GM12878 (cell line): ENCODE results near the gene SLC8B1. TPM values are rescaled to one million over a fixed set of nuclear protein-coding genes. Genes with fewer than 3 reads are reported as not detected.

Source experiments
- ATAC-seq: fragments of 200-7000 bp; cut with Tn5 transposase; 3 replicates; pipeline ENCODE4 v1.9.1; 2020; ENCODE audit warnings: mild to moderate bottlenecking, moderate library complexity
- BruUV-seq: library from RNA; stranded (reverse); fragments of 400-500 nt; replicated peaks from 2 replicates; lab custom pipeline; 2021; lab: Mats Ljungman, UMichigan
- CTCF ChIA-PET: fragments of 300-600 bp; sonication (Branson Sonifier 250); formaldehyde crosslinking; extraction: SDS; loops from one replicate; lab custom pipeline; 2021; ENCODE audit warnings: inconsistent platforms; lab: Yijun Ruan, JAX
- POLR2A ChIA-PET: fragments of 350-600 bp; formaldehyde crosslinking; extraction: SDS; loops from one replicate; lab custom pipeline; 2021; ENCODE audit warnings: inconsistent platforms; lab: Charles Lee
- RAD21 ChIA-PET: fragments of 300-600 bp; sonication (Branson Sonifier 250); formaldehyde crosslinking; loops from one replicate; lab custom pipeline; 2023; ENCODE audit warnings: antibody characterized with exemption; ENCODE audit not compliant: unreplicated experiment; lab: Charles Lee
- SMC1A ChIA-PET: fragments of 300-600 bp; sonication (Branson Sonifier 250); formaldehyde crosslinking; loops from one replicate; lab custom pipeline; 2023; ENCODE audit not compliant: unreplicated experiment, uncharacterized antibody; lab: Charles Lee
- DNase-seq: peaks from one replicate; pipeline ENCODE4 v3.0.0-alpha.2; 2011; ENCODE audit warnings: low read depth, low spot score
- FAIRE-seq: peaks from 3 replicates; lab custom pipeline; 2011; peaks lifted over from hg19 to GRCh38; lab: Jason Lieb, UNC
- H2AFZ ChIP-seq: 2 replicates; pipeline ENCODE4 v1.6.0; 2011; ENCODE audit warnings: low read depth, low read length, control low read depth; ENCODE audit not compliant: control insufficient read depth
- H3K27ac ChIP-seq: 2 replicates; pipeline ENCODE4 v1.5.1; 2011; ENCODE audit warnings: control low read depth; ENCODE audit not compliant: control insufficient read depth, insufficient read depth
- H3K27me3 ChIP-seq, 2 experiments: replicated peaks in 1 of 2; 2 replicates each; pipeline versions ENCODE4 v1.6.0 to v1.6.1; 2011; ENCODE audit warnings: low read length in 1 of 2; ENCODE audit not compliant: control insufficient read depth in 2 of 2, insufficient read depth in 2 of 2
- H3K36me3 ChIP-seq, 2 experiments: 2 replicates each; pipeline ENCODE4 v1.5.1; 2011; ENCODE audit warnings: low read length in 1 of 2; ENCODE audit not compliant: control insufficient read depth in 2 of 2, insufficient read depth in 2 of 2
- H3K4me1 ChIP-seq: 2 replicates; pipeline ENCODE4 v1.6.1; 2011; ENCODE audit warnings: mild to moderate bottlenecking, low read length, moderate library complexity, mixed read lengths; ENCODE audit not compliant: control insufficient read depth, insufficient read depth
- H3K4me2 ChIP-seq: 2 replicates; pipeline ENCODE4 v1.6.0; 2011; ENCODE audit warnings: control low read depth; ENCODE audit not compliant: control insufficient read depth, insufficient read depth
- H3K4me3 ChIP-seq: fragments of 200-600 bp; sonication (generic); 2 replicates; pipeline ENCODE4 v1.5.1; 2016
- H3K79me2 ChIP-seq: 2 replicates; pipeline ENCODE4 v1.6.0; 2011; ENCODE audit warnings: low read length; ENCODE audit not compliant: control insufficient read depth, insufficient read depth
- H3K9ac ChIP-seq: 2 replicates; pipeline ENCODE4 v1.8.0; 2011; ENCODE audit warnings: low read length, control low read depth, mixed read lengths; ENCODE audit not compliant: control insufficient read depth, insufficient read depth
- H3K9me3 ChIP-seq: replicated peaks from 3 replicates; pipeline ENCODE4 v1.5.1; 2011; ENCODE audit warnings: mild to moderate bottlenecking, low read length; ENCODE audit not compliant: control insufficient read depth, insufficient read depth
- H4K20me1 ChIP-seq: 2 replicates; pipeline ENCODE4 v1.6.0; 2011; ENCODE audit not compliant: control insufficient read depth, insufficient read depth
- ASH2L ChIP-seq: fragments of 300-600, 200-600 bp; sonication (generic); IDR thresholded peaks from 2 replicates; pipeline ENCODE4 v1.6.1; 2017; ENCODE audit warnings: low read depth, mild to moderate bottlenecking, borderline replicate concordance
- CHD2 ChIP-seq: IDR thresholded peaks from 2 replicates; pipeline ENCODE4 v1.6.1; 2011; ENCODE audit warnings: low read depth, low read length, improper control_type of control experiment, borderline replicate concordance
- E2F4 ChIP-seq: IDR thresholded peaks from 2 replicates; pipeline ENCODE4 v1.6.1; 2012; ENCODE audit warnings: low read depth, low read length, improper control_type of control experiment
- KAT2A ChIP-seq: conservative IDR thresholded peaks from 2 replicates; pipeline ENCODE4 v1.6.1; 2011; ENCODE audit warnings: low read depth, low read length; ENCODE audit not compliant: control insufficient read depth
- SUPT20H ChIP-seq: IDR thresholded peaks from 2 replicates; pipeline ENCODE4 v1.6.1; 2011; ENCODE audit warnings: low read depth, mild to moderate bottlenecking, low read length, moderate library complexity, borderline replicate concordance; ENCODE audit not compliant: control insufficient read depth
- TAF1 ChIP-seq: IDR thresholded peaks from 2 replicates; pipeline ENCODE4 v1.6.1; 2011; ENCODE audit warnings: mild to moderate bottlenecking, low read depth, low read length, borderline replicate concordance
- TCF3 ChIP-seq: IDR thresholded peaks from 2 replicates; pipeline ENCODE4 v1.6.1; 2012; ENCODE audit warnings: low read depth, mild to moderate bottlenecking, low read length, borderline replicate concordance; ENCODE audit not compliant: insufficient read depth
- ZNF274 ChIP-seq: IDR thresholded peaks from one replicate; pipeline ENCODE4 v1.8.0; 2011; ENCODE audit not compliant: insufficient read length, insufficient read depth
- ZSCAN29 ChIP-seq: fragments of 450-650 bp; IDR thresholded peaks from 2 replicates; pipeline ENCODE4 v1.6.1; 2017; ENCODE audit warnings: mild to moderate bottlenecking, moderate library complexity
- WGBS: methylation state at CpG from one replicate; pipeline ENCODE4 v1.1.6; 2016; ENCODE audit warnings: low lambda C conversion rate; ENCODE audit not compliant: insufficient replicate concordance, insufficient coverage; ENCODE audit errors: missing lambda C conversion rate; 5-methylcytosine and 5-hydroxymethylcytosine counted together
- in situ Hi-C: fragments of 300-500 bp; cut with MboI; formaldehyde crosslinking; loops from 9 replicates; pipeline ENCODE4 v1.14.3; 2018; ENCODE audit warnings: mixed read lengths
- intact Hi-C: fragments of 100-400 bp; cut with micrococcal nuclease; formaldehyde crosslinking; loops from one replicate; pipeline ENCODE4 v1.14.2; 2022; ENCODE audit not compliant: unreplicated experiment
- polyA plus RNA-seq, 11 experiments: library from polyadenylated mRNA; depleted of rRNA in 4 of 11; unstranded in 6 of 11; stranded (reverse) in 5 of 11; fragments of >200 nt; fragmentation: Nextera tagmentation in 4 of 11; fragmentation: Illumina TruSeq in 1 of 11; extraction: Ambion mirVana in 4 of 11; extraction: Trizol in 1 of 11; gene quantifications; 1 replicate in 1 of 11; 2 replicates in 10 of 11; pipeline versions ENCODE4 v1.2.1 to v1.2.3, GENCODE V29; 2011 to 2016; ENCODE audit warnings: inconsistent platforms in 2 of 11, missing spikeins in 2 of 11, low read depth in 1 of 11
- total RNA-seq, 4 experiments: library from RNA; depleted of rRNA in 3 of 4; stranded (reverse); fragments of >200 nt in 3 of 4; fragmentation: Illumina TruSeq in 1 of 4; extraction: Trizol in 1 of 4; gene quantifications; 2 replicates each; pipeline versions ENCODE4 v1.2.1 to v1.2.3, GENCODE V29; 2013 to 2021
- TF ChIP-seq, protein P1 (sequence below): fragments of 450-650 bp; IDR thresholded peaks from 2 replicates; pipeline ENCODE4 v1.6.1; 2016; ENCODE audit warnings: mild to moderate bottlenecking
- TF ChIP-seq, protein P2 (sequence below): fragments of 450-650 bp; IDR thresholded peaks from 2 replicates; pipeline ENCODE4 v1.6.1; 2016; ENCODE audit warnings: mild to moderate bottlenecking, moderate library complexity, borderline replicate concordance
- TF ChIP-seq, protein P3 (sequence below): fragments of 150-350 bp; IDR thresholded peaks from 2 replicates; pipeline ENCODE4 v1.6.1; 2014; ENCODE audit warnings: mild to moderate bottlenecking, low read depth, low read length

Gene SLC8B1
- total and polyA plus RNA-seq, 10 of the 15 experiments (the other 5 are each of a cell fraction or from before 2014, with no cell fraction given): 0.18 to 12.3 (median 6.8) TPM

- H3K4me2 ChIP-seq: no peak overlapping the region
- H3K79me2 ChIP-seq: no peaks in the 10 kb centered on the region
- TF ChIP-seq CHD2 (no peak), ASH2L (no peak), ZNF274 (no peak), TCF3 (no peak), E2F4 (no peak), TAF1 (no peak), SUPT20H (no peak), KAT2A (no peak), ZSCAN29 (no peak)
- TF ChIP-seq, protein P1, sequence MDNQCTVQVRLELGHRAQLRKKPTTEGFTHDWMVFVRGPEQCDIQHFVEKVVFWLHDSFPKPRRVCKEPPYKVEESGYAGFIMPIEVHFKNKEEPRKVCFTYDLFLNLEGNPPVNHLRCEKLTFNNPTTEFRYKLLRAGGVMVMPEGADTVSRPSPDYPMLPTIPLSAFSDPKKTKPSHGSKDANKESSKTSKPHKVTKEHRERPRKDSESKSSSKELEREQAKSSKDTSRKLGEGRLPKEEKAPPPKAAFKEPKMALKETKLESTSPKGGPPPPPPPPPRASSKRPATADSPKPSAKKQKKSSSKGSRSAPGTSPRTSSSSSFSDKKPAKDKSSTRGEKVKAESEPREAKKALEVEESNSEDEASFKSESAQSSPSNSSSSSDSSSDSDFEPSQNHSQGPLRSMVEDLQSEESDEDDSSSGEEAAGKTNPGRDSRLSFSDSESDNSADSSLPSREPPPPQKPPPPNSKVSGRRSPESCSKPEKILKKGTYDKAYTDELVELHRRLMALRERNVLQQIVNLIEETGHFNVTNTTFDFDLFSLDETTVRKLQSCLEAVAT: no peak
- TF ChIP-seq, protein P2, sequence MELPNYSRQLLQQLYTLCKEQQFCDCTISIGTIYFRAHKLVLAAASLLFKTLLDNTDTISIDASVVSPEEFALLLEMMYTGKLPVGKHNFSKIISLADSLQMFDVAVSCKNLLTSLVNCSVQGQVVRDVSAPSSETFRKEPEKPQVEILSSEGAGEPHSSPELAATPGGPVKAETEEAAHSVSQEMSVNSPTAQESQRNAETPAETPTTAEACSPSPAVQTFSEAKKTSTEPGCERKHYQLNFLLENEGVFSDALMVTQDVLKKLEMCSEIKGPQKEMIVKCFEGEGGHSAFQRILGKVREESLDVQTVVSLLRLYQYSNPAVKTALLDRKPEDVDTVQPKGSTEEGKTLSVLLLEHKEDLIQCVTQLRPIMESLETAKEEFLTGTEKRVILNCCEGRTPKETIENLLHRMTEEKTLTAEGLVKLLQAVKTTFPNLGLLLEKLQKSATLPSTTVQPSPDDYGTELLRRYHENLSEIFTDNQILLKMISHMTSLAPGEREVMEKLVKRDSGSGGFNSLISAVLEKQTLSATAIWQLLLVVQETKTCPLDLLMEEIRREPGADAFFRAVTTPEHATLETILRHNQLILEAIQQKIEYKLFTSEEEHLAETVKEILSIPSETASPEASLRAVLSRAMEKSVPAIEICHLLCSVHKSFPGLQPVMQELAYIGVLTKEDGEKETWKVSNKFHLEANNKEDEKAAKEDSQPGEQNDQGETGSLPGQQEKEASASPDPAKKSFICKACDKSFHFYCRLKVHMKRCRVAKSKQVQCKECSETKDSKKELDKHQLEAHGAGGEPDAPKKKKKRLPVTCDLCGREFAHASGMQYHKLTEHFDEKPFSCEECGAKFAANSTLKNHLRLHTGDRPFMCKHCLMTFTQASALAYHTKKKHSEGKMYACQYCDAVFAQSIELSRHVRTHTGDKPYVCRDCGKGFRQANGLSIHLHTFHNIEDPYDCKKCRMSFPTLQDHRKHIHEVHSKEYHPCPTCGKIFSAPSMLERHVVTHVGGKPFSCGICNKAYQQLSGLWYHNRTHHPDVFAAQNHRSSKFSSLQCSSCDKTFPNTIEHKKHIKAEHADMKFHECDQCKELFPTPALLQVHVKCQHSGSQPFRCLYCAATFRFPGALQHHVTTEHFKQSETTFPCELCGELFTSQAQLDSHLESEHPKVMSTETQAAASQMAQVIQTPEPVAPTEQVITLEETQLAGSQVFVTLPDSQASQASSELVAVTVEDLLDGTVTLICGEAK: no peak
- TF ChIP-seq, protein P3, sequence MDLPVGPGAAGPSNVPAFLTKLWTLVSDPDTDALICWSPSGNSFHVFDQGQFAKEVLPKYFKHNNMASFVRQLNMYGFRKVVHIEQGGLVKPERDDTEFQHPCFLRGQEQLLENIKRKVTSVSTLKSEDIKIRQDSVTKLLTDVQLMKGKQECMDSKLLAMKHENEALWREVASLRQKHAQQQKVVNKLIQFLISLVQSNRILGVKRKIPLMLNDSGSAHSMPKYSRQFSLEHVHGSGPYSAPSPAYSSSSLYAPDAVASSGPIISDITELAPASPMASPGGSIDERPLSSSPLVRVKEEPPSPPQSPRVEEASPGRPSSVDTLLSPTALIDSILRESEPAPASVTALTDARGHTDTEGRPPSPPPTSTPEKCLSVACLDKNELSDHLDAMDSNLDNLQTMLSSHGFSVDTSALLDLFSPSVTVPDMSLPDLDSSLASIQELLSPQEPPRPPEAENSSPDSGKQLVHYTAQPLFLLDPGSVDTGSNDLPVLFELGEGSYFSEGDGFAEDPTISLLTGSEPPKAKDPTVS: no peak
- no peaks in the 10 kb centered on the region for H4K20me1 ChIP-seq
- H3K27ac ChIP-seq: no peak overlapping the region
- no peak overlapping the region for H3K4me3 ChIP-seq
- 90% methylated on average over 8 of the region's 8 CpGs for WGBS
- peaks cover 13 to 17% of the 10 kb centered on the region in 2 experiments; a peak in 3 of 4 replicates for H3K36me3 ChIP-seq
- ChIA-PET POLR2A (no interaction called here), RAD21 (no interaction called here), CTCF (interaction anchor here (0.7 kb wide), 1 partner anchor 101 kb away, joined by 3 read pairs; no protein-coding TSS in a partner anchor), SMC1A (no interaction called here)
- ATAC-seq: no peak
- peaks cover 3% of the 10 kb centered on the region for H3K4me1 ChIP-seq
- no peak overlapping the region for H2AFZ ChIP-seq
- no peak for FAIRE-seq
- in situ Hi-C loops (no loop called here), intact Hi-C loops (loop anchor here (10.0 kb wide), 1 partner anchor 80 kb away; no protein-coding TSS in a partner anchor)
- H3K9me3 ChIP-seq: no peaks in the 10 kb centered on the region
- H3K9ac ChIP-seq: no peak overlapping the region
- no peaks in the 10 kb centered on the region for H3K27me3 ChIP-seq
- no peak for DNase-seq
- no TSS peak for BruUV-seq
Measured at GRCh38 chr12:113274848-113275247, 60.1 kb downstream of the SLC8B1 start.
